ENCODE results near the gene TRAPPC11. TPM values are rescaled to one million over a fixed set of nuclear protein-coding genes. Genes with fewer than 3 reads are reported as not detected.

Gene TRAPPC11
- polyA plus RNA-seq, 3 donors from 2014 or later: 12.5 to 20.0 (median 13.0) TPM

GRCh38 chr4:183659872-183660242 is 764 bp downstream of the TRAPPC11 start:
- peak in 2 of 3 donors; percentile 20 to 31 for DNase-seq
- H3K4me3 Mint-ChIP-seq: peak overlapping the region; percentile 85 to 97 (median 94)
- no peaks in the 10 kb centered on the region for H3K9me3 Mint-ChIP-seq
- H3K27me3 Mint-ChIP-seq (ENCODE audit: low read depth in 3 of 3): peaks cover 1 to 7% (median 6%) of the 10 kb centered on the region in 3 donors
- peaks cover 34 to 53% of the 10 kb centered on the region in 2 donors for H3K4me1 Mint-ChIP-seq
- H3K36me3 Mint-ChIP-seq: peaks cover 0 to 6% (median 5%) of the 10 kb centered on the region in 3 donors
- peak overlapping the region; percentile 87 to 98 (median 94) for H3K27ac Mint-ChIP-seq

- Mint-ChIP-seq H3K27ac (no peak overlapping the region), H3K36me3 (peaks cover 0 to 31% (median 25%) of the 10 kb centered on the region in 3 donors)
These were observed 7.0 kb downstream of the TRAPPC11 start for GRCh38 chr4:183666088-183666487.

DNA sequence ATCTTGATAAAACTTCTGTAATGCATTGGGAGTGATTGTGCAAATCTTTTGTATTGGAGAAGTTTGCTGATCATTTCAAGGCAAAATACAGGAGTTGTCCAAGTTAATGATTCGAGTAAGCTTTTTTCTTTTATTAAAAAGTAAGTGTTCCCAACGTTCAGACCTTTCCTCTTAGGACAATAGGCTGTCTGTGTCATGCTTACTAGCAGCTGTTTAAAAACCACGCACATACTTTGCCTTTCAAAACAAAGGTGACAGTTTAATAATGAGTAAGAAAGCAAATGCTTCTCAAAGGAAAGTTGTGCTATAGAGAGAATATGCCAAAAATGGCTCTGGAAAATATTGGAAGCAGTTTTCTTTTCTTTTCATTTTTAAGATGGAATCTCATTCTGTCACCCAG is 11.2 kb downstream of the TRAPPC11 start:
- DNase-seq: no peak
- peaks cover 5 to 39% (median 28%) of the 10 kb centered on the region in 3 donors for H3K36me3 Mint-ChIP-seq
- H3K9me3 Mint-ChIP-seq: no peaks in the 10 kb centered on the region
- no peak overlapping the region for H3K4me3 Mint-ChIP-seq
- peaks cover 0 to 11% of the 10 kb centered on the region in 2 donors for H3K4me1 Mint-ChIP-seq
- no peak overlapping the region for H3K27ac Mint-ChIP-seq
- no peaks in the 10 kb centered on the region for H3K27me3 Mint-ChIP-seq (ENCODE audit: low read depth in 3 of 3)

More at GRCh38 chr4:183666088-183666487, 7.0 kb downstream of the TRAPPC11 start:
- Mint-ChIP-seq H3K9me3 (no peaks in the 10 kb centered on the region), H3K4me3 (no peak overlapping the region), H3K27me3 (ENCODE audit: low read depth in 3 of 3) (no peaks in the 10 kb centered on the region), H3K4me1 (peaks cover 4 to 12% of the 10 kb centered on the region in 2 donors)
- no peak for DNase-seq

DNA sequence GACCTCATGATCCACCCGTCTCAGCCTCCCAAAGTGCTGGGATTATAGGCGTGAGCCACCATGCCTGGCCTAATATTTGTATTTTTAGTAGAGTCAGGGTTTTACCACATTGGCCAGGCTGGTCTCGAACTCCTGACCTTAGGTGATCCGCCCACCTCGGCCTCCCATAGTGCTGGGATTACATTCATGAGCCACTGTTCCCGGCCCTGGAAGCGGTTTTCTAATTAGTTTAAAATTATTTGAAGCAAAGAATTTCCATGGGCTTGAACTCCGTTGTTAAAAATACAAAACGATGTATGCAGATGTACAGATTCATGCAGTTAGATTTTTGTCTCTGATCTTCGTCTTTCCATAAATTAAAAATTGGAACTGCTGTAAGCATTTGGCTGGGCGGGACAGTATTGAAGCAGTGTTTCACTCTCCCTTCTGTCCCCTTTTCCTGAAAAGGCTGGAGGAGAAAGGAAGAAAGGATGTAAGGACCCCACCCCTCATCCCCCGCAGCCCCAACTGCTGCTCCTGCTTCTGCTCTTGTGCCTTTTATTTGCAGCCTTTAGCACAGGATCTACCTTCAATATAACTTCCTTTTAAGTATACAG is 12.0 kb downstream of the TRAPPC11 start:
- Mint-ChIP-seq H3K4me3 (no peak overlapping the region), H3K36me3 (peaks cover 5 to 36% (median 28%) of the 10 kb centered on the region in 3 donors), H3K4me1 (peaks cover 0 to 7% of the 10 kb centered on the region in 2 donors), H3K27me3 (ENCODE audit: low read depth in 3 of 3) (no peaks in the 10 kb centered on the region), H3K9me3 (no peaks in the 10 kb centered on the region), H3K27ac (peak overlapping the region in 1 of 6 donors; percentile 12)
- no peak for DNase-seq

- Mint-ChIP-seq H3K4me1 (peaks cover 0 to 7% of the 10 kb centered on the region in 2 donors), H3K9me3 (no peaks in the 10 kb centered on the region), H3K27me3 (ENCODE audit: low read depth in 3 of 3) (no peaks in the 10 kb centered on the region), H3K4me3 (no peak overlapping the region), H3K36me3 (peaks cover 18 to 43% (median 27%) of the 10 kb centered on the region in 3 donors), H3K27ac (no peak overlapping the region)
- no peak for DNase-seq
These were observed 15.1 kb downstream of the TRAPPC11 start for GRCh38 chr4:183674153-183674552.

GRCh38 chr4:183675625-183676024 is 16.5 kb downstream of the TRAPPC11 start:
- DNase-seq: no peak
- Mint-ChIP-seq H3K27me3 (ENCODE audit: low read depth in 3 of 3) (no peaks in the 10 kb centered on the region), H3K9me3 (no peaks in the 10 kb centered on the region), H3K4me3 (no peak overlapping the region), H3K36me3 (peaks cover 20 to 42% (median 20%) of the 10 kb centered on the region in 3 donors), H3K27ac (no peak overlapping the region), H3K4me1 (peaks cover 0 to 7% of the 10 kb centered on the region in 2 donors)

- H3K27me3 Mint-ChIP-seq (ENCODE audit: low read depth in 3 of 3): no peaks in the 10 kb centered on the region
These were observed 22.0 kb downstream of the TRAPPC11 start for GRCh38 chr4:183681119-183681518.

GRCh38 chr4:183686461-183686860 is 27.4 kb downstream of the TRAPPC11 start:
- no peak for DNase-seq
- Mint-ChIP-seq H3K9me3 (no peaks in the 10 kb centered on the region), H3K4me1 (no peaks in the 10 kb centered on the region), H3K27ac (no peak overlapping the region), H3K4me3 (no peak overlapping the region), H3K36me3 (peaks cover 17 to 46% (median 31%) of the 10 kb centered on the region in 3 donors), H3K27me3 (ENCODE audit: low read depth in 3 of 3) (no peaks in the 10 kb centered on the region)

More at GRCh38 chr4:183681119-183681518, 22.0 kb downstream of the TRAPPC11 start:
- H3K9me3 Mint-ChIP-seq: no peaks in the 10 kb centered on the region
- H3K27ac Mint-ChIP-seq: no peak overlapping the region
- peaks cover 21 to 48% (median 24%) of the 10 kb centered on the region in 3 donors for H3K36me3 Mint-ChIP-seq
- no peak overlapping the region for H3K4me3 Mint-ChIP-seq
- DNase-seq: no peak
- H3K4me1 Mint-ChIP-seq: no peaks in the 10 kb centered on the region

DNA sequence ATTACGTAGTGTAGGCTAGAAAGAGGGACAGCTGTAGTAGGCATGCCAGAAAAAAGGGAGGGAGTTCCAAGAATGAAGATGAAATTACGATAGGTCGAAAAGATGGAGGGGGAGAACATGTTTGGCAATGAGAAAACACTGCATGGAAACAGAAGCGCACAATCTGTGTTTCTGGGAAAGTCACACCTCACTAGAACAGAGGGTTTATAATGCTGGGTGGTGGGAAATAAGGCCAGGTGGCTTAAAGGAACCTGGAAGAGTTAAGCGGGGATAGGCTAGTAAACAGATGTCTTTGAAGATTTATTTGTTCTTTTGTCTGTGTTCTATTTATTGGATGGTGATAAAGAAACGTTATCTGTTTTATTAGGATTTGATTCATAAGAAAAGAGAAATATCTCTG is 29.1 kb downstream of the TRAPPC11 start:
- Mint-ChIP-seq H3K9me3 (no peaks in the 10 kb centered on the region), H3K4me1 (no peaks in the 10 kb centered on the region), H3K4me3 (no peak overlapping the region), H3K36me3 (peaks cover 22 to 54% (median 33%) of the 10 kb centered on the region in 3 donors), H3K27me3 (ENCODE audit: low read depth in 3 of 3) (no peaks in the 10 kb centered on the region), H3K27ac (peak overlapping the region in 1 of 6 donors; percentile 25)
- DNase-seq: no peak

GRCh38 chr4:183691006-183691405 is 31.9 kb downstream of the TRAPPC11 start:
- H3K36me3 Mint-ChIP-seq: peaks cover 21 to 52% (median 35%) of the 10 kb centered on the region in 3 donors
- H3K27ac Mint-ChIP-seq: peak overlapping the region in 2 of 6 donors; percentile 49 to 62
- H3K9me3 Mint-ChIP-seq: no peaks in the 10 kb centered on the region
- no peak for DNase-seq
- no peaks in the 10 kb centered on the region for H3K4me1 Mint-ChIP-seq
- H3K4me3 Mint-ChIP-seq: no peak overlapping the region
- no peaks in the 10 kb centered on the region for H3K27me3 Mint-ChIP-seq (ENCODE audit: low read depth in 3 of 3)

GRCh38 chr4:183691897-183692296 is 32.8 kb downstream of the TRAPPC11 start:
- Mint-ChIP-seq H3K36me3 (peaks cover 18 to 51% (median 32%) of the 10 kb centered on the region in 3 donors), H3K4me3 (no peak overlapping the region), H3K27me3 (ENCODE audit: low read depth in 3 of 3) (no peaks in the 10 kb centered on the region), H3K9me3 (no peaks in the 10 kb centered on the region), H3K27ac (no peak overlapping the region), H3K4me1 (no peaks in the 10 kb centered on the region)
- no peak for DNase-seq

GRCh38 chr4:183698909-183699308 is 39.8 kb downstream of the TRAPPC11 start:
- H3K27ac Mint-ChIP-seq: peak overlapping the region in 1 of 6 donors; percentile 2
- H3K36me3 Mint-ChIP-seq: peaks cover 29 to 67% (median 31%) of the 10 kb centered on the region in 3 donors
- no peak for DNase-seq
- H3K4me3 Mint-ChIP-seq: no peak overlapping the region
- H3K9me3 Mint-ChIP-seq: no peaks in the 10 kb centered on the region
- no peaks in the 10 kb centered on the region for H3K27me3 Mint-ChIP-seq (ENCODE audit: low read depth in 3 of 3)
- H3K4me1 Mint-ChIP-seq: no peaks in the 10 kb centered on the region

DNA sequence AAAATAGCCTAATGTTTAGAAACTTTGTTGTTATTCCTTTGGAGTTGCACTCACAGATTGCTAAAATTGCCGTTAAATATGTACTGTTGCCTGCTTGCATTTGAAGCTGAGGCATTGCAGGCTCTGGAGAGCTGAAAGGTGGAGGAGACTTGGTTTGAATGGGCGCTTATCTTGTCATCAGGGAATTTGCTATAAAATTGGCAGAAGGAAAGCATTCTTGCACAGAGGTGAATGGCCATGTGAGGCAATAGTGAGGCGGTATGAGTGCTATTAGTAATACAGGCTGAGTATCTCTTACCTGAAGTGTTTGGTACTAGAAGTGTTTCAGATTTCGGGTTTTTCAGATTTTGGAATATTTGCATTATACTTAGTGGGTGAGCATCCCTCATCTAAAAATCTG is 41.3 kb downstream of the TRAPPC11 start:
- DNase-seq: no peak
- Mint-ChIP-seq H3K36me3 (peaks cover 29 to 67% (median 34%) of the 10 kb centered on the region in 3 donors), H3K27ac (peak overlapping the region in 1 of 6 donors; percentile 30), H3K4me1 (no peaks in the 10 kb centered on the region), H3K9me3 (no peaks in the 10 kb centered on the region), H3K27me3 (ENCODE audit: low read depth in 3 of 3) (no peaks in the 10 kb centered on the region), H3K4me3 (no peak overlapping the region)

- DNase-seq: no peak
- H3K27ac Mint-ChIP-seq: no peak overlapping the region
- no peak overlapping the region for H3K4me3 Mint-ChIP-seq
- H3K36me3 Mint-ChIP-seq: peaks cover 32 to 67% (median 33%) of the 10 kb centered on the region in 3 donors
- no peaks in the 10 kb centered on the region for H3K9me3 Mint-ChIP-seq
- no peaks in the 10 kb centered on the region for H3K4me1 Mint-ChIP-seq
- H3K27me3 Mint-ChIP-seq (ENCODE audit: low read depth in 3 of 3): no peaks in the 10 kb centered on the region
These were observed 43.4 kb downstream of the TRAPPC11 start for GRCh38 chr4:183702492-183702891.

- peaks cover 0 to 25% (median 11%) of the 10 kb centered on the region in 3 donors for H3K36me3 Mint-ChIP-seq
- H3K9me3 Mint-ChIP-seq: no peaks in the 10 kb centered on the region
- H3K4me1 Mint-ChIP-seq: no peaks in the 10 kb centered on the region
- no peak overlapping the region for H3K4me3 Mint-ChIP-seq
- H3K27ac Mint-ChIP-seq: peak overlapping the region in 1 of 6 donors; percentile 45
- H3K27me3 Mint-ChIP-seq (ENCODE audit: low read depth in 3 of 3): no peaks in the 10 kb centered on the region
- no peak for DNase-seq
These were observed 55.5 kb downstream of the TRAPPC11 start for GRCh38 chr4:183714626-183715025.

Measured in immature natural killer cell (primary cell).